Loucy (cell line): ENCODE data around the gene ZFAND3.

ENCODE experiments used
- H2AFZ ChIP-seq: fragments of 200-600 bp; sonication (generic); 2 replicates; pipeline ENCODE4 v1.6.0; 2016; ENCODE audit warnings: antibody characterized with exemption, mild to moderate bottlenecking, low read length, moderate library complexity
- H3F3A ChIP-seq: fragments of 200-600 bp; 2 replicates; pipeline ENCODE4 v1.6.0; 2016; ENCODE audit warnings: antibody characterized with exemption, low read depth, mild to moderate bottlenecking
- H3K27me3 ChIP-seq: fragments of 200-600 bp; sonication (generic); 2 replicates; pipeline ENCODE4 v1.6.1; 2014; ENCODE audit warnings: low read length, mild to moderate bottlenecking; ENCODE audit not compliant: insufficient read depth, poor library complexity, severe bottlenecking
- H3K36me3 ChIP-seq: fragments of 200-600 bp; sonication (generic); 2 replicates; pipeline ENCODE4 v1.6.1; 2016; ENCODE audit warnings: low read length; ENCODE audit not compliant: insufficient read depth
- H3K4me1 ChIP-seq: fragments of 200-600 bp; sonication (generic); 2 replicates; pipeline ENCODE4 v1.5.1; 2014; ENCODE audit warnings: low read length, mild to moderate bottlenecking; ENCODE audit not compliant: insufficient read depth, poor library complexity, severe bottlenecking
- H3K4me2 ChIP-seq: fragments of 200-600 bp; sonication (generic); 2 replicates; pipeline ENCODE4 v1.6.0; 2014; ENCODE audit warnings: antibody characterized with exemption, low read length, low read depth, mild to moderate bottlenecking; ENCODE audit not compliant: poor library complexity, severe bottlenecking
- H3K4me3 ChIP-seq: fragments of 200-600 bp; sonication (generic); 2 replicates; pipeline ENCODE4 v1.5.1; 2014; ENCODE audit warnings: low read length, mild to moderate bottlenecking, mixed read lengths; ENCODE audit not compliant: poor library complexity, severe bottlenecking
- H3K79me2 ChIP-seq: fragments of 200-600 bp; sonication (generic); 2 replicates; pipeline ENCODE4 v1.6.1; 2014; ENCODE audit warnings: low read length; ENCODE audit not compliant: insufficient read depth
- H3K9ac ChIP-seq: fragments of 200-600 bp; sonication (generic); 2 replicates; pipeline ENCODE4 v1.6.0; 2014; ENCODE audit warnings: mild to moderate bottlenecking, low read depth, low read length, moderate library complexity; ENCODE audit not compliant: poor library complexity, severe bottlenecking
- H3K9me2 ChIP-seq: fragments of 200-600 bp; sonication (generic); replicated peaks from 2 replicates; pipeline ENCODE4 v1.6.1; 2016; ENCODE audit warnings: low read depth, low read length, mixed read lengths
- H3K9me3 ChIP-seq: fragments of 200-600 bp; sonication (generic); 2 replicates; pipeline ENCODE4 v1.6.1; 2014; ENCODE audit warnings: mild to moderate bottlenecking, antibody characterized with exemption, low read length, low read depth; ENCODE audit not compliant: insufficient read depth
- H4K20me1 ChIP-seq: fragments of 200-600 bp; sonication (generic); 2 replicates; pipeline ENCODE4 v1.6.0; 2014; ENCODE audit warnings: antibody characterized with exemption, low read length, mild to moderate bottlenecking; ENCODE audit not compliant: insufficient read depth, poor library complexity, severe bottlenecking
- CTCF ChIP-seq: fragments of 200-600 bp; sonication (generic); conservative IDR thresholded peaks from 2 replicates; pipeline ENCODE4 v1.5.1; 2014; ENCODE audit warnings: mild to moderate bottlenecking, antibody characterized with exemption, low read length
- EZH2phosphoT487 ChIP-seq: fragments of 200-600 bp; IDR thresholded peaks from 2 replicates; pipeline ENCODE4 v1.6.1; 2018; ENCODE audit warnings: antibody characterized with exemption, mild to moderate bottlenecking, moderate library complexity, borderline replicate concordance

The ZFAND3 gene

GRCh38 chr6:38144365-38144945 is 324.9 kb downstream of the ZFAND3 start:
- Histone ChIP-seq H3F3A (no peaks in the 10 kb centered on the region), H3K4me3 (no peak overlapping the region), H3K4me2 (no peak overlapping the region), H3K9ac (no peak overlapping the region), H3K9me3 (no peaks in the 10 kb centered on the region), H3K4me1 (no peaks in the 10 kb centered on the region), H3K27me3 (no peaks in the 10 kb centered on the region), H3K9me2 (no peaks in the 10 kb centered on the region), H2AFZ (no peak overlapping the region), H3K36me3 (no peaks in the 10 kb centered on the region; the same call in 1 of the 2 replicates), H3K79me2 (0 out of 2 replicates have a peak, but pooled peaks cover 3% of the 10 kb centered on the region), H4K20me1 (no peaks in the 10 kb centered on the region)
- TF ChIP-seq EZH2phosphoT487 (no peak), CTCF (no peak)

GRCh38 chr6:38146021-38146733 is 326.6 kb downstream of the ZFAND3 start:
- no peak overlapping the region for H3K9ac ChIP-seq
- no peak overlapping the region for H3K4me2 ChIP-seq
- TF ChIP-seq EZH2phosphoT487: no peak
- no peak for TF ChIP-seq CTCF
- H3K36me3 ChIP-seq: peaks cover 5% of the 10 kb centered on the region; the same call in 1 of the 2 replicates
- no peaks in the 10 kb centered on the region for H4K20me1 ChIP-seq
- H3K4me1 ChIP-seq: no peaks in the 10 kb centered on the region
- H2AFZ ChIP-seq: no peak overlapping the region
- no peaks in the 10 kb centered on the region for H3K9me3 ChIP-seq
- H3K79me2 ChIP-seq: no peaks in the 10 kb centered on the region; the same call in 1 of the 2 replicates
- no peaks in the 10 kb centered on the region for H3K9me2 ChIP-seq
- H3K4me3 ChIP-seq: no peak overlapping the region
- H3F3A ChIP-seq: no peaks in the 10 kb centered on the region
- H3K27me3 ChIP-seq: no peaks in the 10 kb centered on the region

GRCh38 chr6:38146734-38147027 is 327.2 kb downstream of the ZFAND3 start:
- H3K36me3 ChIP-seq: peaks cover 5% of the 10 kb centered on the region; the same call in 1 of the 2 replicates
- no peak overlapping the region for H3K9ac ChIP-seq
- TF ChIP-seq CTCF: no peak
- TF ChIP-seq EZH2phosphoT487: no peak
- no peaks in the 10 kb centered on the region for H3K4me1 ChIP-seq
- no peaks in the 10 kb centered on the region for H3F3A ChIP-seq
- no peak overlapping the region for H3K4me3 ChIP-seq
- H3K79me2 ChIP-seq: no peaks in the 10 kb centered on the region; the same call in 1 of the 2 replicates
- H3K4me2 ChIP-seq: no peak overlapping the region
- H2AFZ ChIP-seq: no peak overlapping the region
- H3K27me3 ChIP-seq: no peaks in the 10 kb centered on the region
- H3K9me3 ChIP-seq: no peaks in the 10 kb centered on the region
- H4K20me1 ChIP-seq: no peaks in the 10 kb centered on the region
- no peaks in the 10 kb centered on the region for H3K9me2 ChIP-seq
